Cardiac muscle cell (in vitro differentiated cells and primary cell): ENCODE data around the gene DLG1. TPM values are rescaled to one million over a fixed set of nuclear protein-coding genes. Genes with fewer than 3 reads are reported as not detected.

Experiments used
- DNase-seq, 2 donors: peaks; one replicate each; pipeline versions ENCODE4 v3.0.0 to v3.0.0-alpha.2; 2010 to 2017; ENCODE audit warnings: low read depth in 1 of 2, low spot score in 1 of 2
- H3K27ac ChIP-seq: fragments of 200-600 bp; sonication (generic); 2 replicates; pipeline ENCODE4 v1.5.1; 2016
- H3K27me3 ChIP-seq: fragments of 200-600 bp; sonication (generic); 2 replicates; pipeline ENCODE4 v1.6.0; 2016; ENCODE audit warnings: control low read depth
- H3K36me3 ChIP-seq: fragments of 200-600 bp; sonication (generic); 2 replicates; pipeline ENCODE4 v1.5.1; 2016; ENCODE audit warnings: control low read depth
- H3K4me1 ChIP-seq: fragments of 200-600 bp; sonication (generic); 2 replicates; pipeline ENCODE4 v1.8.1; 2017; ENCODE audit warnings: low read depth, mild to moderate bottlenecking, mixed run types
- H3K4me3 ChIP-seq: fragments of 200-600 bp; sonication (generic); 2 replicates; pipeline ENCODE4 v1.5.1; 2016; ENCODE audit warnings: mild to moderate bottlenecking
- H3K9me3 ChIP-seq: fragments of 200-600 bp; sonication (generic); 2 replicates; pipeline ENCODE4 v1.5.1; 2017; ENCODE audit warnings: low read depth, mild to moderate bottlenecking, control low read depth
- polyA plus RNA-seq: library from polyadenylated mRNA; unstranded; fragments of >200 nt; fragmentation: Nextera tagmentation; extraction: Ambion mirVana; gene quantifications from 2 replicates; pipeline ENCODE4 v1.2.1, GENCODE V29; 2016
- total RNA-seq: library from RNA; depleted of rRNA; stranded (reverse); fragments of >200 nt; gene quantifications from 2 replicates; pipeline ENCODE4 v1.2.3, GENCODE V29; 2016
- TF ChIP-seq, protein P1 (sequence below): IDR thresholded peaks from 2 replicates; pipeline ENCODE4 v1.5.1; 2012; ENCODE audit warnings: low read depth, mild to moderate bottlenecking, low read length

The DLG1 gene
- total and polyA plus RNA-seq, 2 experiments from 2014 or later: 42.8 to 61.4 TPM

DNA sequence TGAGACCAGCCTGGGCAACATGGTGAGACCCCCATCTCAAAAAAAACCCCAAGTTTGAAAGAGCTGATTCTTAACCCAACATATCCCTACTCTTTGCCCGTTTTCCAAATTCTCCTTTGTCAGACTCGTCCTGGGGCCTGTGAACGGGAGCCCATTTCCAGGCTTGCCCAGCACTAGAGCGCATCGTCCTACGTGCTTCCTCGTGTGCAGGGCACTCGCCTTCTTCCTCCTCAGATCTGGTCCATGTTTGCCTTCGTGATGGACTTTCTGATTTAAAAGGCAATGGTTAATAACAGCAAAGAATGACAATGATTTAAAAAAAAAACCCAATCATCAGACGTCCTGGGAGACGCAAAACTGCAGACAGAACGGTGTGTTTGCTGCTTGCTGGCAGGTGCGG is 278.9 kb downstream of the DLG1 start:
- DNase-seq: no peak
- H3K36me3 ChIP-seq: no peaks in the 10 kb centered on the region
- TF ChIP-seq, protein P1, sequence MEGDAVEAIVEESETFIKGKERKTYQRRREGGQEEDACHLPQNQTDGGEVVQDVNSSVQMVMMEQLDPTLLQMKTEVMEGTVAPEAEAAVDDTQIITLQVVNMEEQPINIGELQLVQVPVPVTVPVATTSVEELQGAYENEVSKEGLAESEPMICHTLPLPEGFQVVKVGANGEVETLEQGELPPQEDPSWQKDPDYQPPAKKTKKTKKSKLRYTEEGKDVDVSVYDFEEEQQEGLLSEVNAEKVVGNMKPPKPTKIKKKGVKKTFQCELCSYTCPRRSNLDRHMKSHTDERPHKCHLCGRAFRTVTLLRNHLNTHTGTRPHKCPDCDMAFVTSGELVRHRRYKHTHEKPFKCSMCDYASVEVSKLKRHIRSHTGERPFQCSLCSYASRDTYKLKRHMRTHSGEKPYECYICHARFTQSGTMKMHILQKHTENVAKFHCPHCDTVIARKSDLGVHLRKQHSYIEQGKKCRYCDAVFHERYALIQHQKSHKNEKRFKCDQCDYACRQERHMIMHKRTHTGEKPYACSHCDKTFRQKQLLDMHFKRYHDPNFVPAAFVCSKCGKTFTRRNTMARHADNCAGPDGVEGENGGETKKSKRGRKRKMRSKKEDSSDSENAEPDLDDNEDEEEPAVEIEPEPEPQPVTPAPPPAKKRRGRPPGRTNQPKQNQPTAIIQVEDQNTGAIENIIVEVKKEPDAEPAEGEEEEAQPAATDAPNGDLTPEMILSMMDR: no peak
- H3K27me3 ChIP-seq: no peaks in the 10 kb centered on the region
- no peak overlapping the region for H3K4me3 ChIP-seq
- peaks cover 14% of the 10 kb centered on the region for H3K4me1 ChIP-seq
- no peaks in the 10 kb centered on the region for H3K9me3 ChIP-seq
- no peak overlapping the region for H3K27ac ChIP-seq

DNA sequence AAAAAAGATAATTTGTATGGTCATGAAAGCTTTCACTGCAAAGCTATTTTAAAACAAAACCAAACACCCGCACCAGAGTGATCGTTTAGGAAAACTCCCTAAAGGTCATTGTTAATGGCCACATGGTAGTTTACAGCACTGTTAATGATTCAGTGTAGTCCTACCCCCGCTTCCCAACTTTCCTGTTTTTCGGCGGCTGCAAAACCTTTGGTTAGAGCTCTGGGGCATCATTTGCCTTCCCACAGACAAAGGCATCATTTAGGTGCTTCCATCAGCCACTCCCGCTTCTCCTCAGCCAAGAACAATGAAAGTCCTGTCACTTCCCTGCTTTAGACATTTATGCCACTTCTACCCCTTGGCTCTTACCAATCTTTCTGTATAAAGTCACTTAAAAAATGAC is 279.4 kb downstream of the DLG1 start:
- TF ChIP-seq, protein P1: no peak
- H3K4me3 ChIP-seq: no peak overlapping the region
- no peak overlapping the region for H3K27ac ChIP-seq
- no peaks in the 10 kb centered on the region for H3K27me3 ChIP-seq
- H3K4me1 ChIP-seq: peaks cover 14% of the 10 kb centered on the region
- H3K9me3 ChIP-seq: no peaks in the 10 kb centered on the region
- no peak for DNase-seq
- H3K36me3 ChIP-seq: no peaks in the 10 kb centered on the region

DNA sequence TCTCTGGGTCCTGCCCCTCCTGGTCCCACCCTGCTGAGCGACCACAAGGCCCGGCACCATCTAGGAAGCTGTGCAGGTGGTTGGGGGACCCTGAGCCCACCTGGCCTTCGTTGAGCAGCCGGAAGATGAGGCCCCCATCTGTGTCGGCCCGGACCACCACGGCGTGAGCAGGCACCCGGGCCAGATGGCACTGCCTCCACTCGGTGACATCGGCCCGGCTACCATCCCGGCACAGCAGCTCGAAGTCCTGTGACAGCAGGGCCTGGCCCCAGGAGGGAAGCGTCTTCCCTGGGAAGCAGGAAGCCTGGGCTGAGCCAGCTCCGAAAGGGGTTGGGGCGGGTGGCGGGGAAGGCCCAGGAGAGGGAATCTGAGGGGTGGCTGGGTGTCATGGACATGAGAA is 281.4 kb downstream of the DLG1 start:
- H3K36me3 ChIP-seq: no peaks in the 10 kb centered on the region
- no peak for DNase-seq
- H3K4me3 ChIP-seq: no peak overlapping the region
- no peaks in the 10 kb centered on the region for H3K27me3 ChIP-seq
- H3K4me1 ChIP-seq: peaks cover 3% of the 10 kb centered on the region
- TF ChIP-seq, protein P1: no peak
- no peak overlapping the region for H3K27ac ChIP-seq
- no peaks in the 10 kb centered on the region for H3K9me3 ChIP-seq

DNA sequence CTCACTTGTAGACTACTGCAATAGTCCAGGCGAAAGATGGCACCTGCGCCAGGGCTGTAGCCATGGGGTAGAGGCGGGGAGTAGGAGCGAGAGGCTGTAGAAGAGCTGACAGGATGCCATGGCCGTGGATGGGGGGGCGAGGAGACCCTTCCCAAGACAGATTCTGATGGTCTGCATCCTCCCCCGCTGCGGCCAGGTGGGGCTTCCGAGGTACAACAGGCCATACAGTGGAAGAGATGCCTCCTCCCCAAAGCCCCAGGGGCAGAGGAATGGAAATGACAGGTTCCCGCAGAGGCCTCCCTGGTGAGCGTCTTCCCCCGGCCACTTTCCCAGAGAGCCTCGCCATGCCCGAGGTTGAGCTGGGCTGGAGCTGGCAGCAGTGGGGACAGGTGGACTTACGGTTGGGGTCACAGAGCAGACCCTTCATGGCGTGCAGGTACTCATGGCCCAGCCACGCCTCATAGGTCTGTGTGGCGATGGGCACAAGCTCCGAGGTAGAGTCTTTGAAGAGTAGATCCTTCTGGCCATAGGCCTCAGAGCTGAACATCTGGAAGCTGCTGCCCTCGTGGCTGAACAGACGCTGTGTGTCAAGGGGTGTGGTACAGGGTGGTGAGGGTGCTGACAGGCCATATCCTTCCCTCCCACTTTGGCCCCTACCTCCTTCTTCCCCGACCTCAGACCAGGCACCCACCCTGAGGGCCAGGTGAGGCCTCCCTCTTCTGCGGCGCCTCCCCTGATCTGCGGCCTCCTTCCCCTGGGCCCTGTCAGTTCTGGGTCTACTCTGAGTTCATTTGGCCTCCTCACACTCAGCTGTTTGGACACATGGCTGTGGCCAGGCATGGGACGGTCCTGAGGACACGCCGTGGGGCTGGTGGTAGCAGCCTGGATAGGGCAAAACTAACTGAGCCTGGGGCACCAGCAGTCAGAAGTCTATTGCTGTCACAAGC is 282.3 kb downstream of the DLG1 start:
- Histone ChIP-seq H3K27ac (no peak overlapping the region), H3K27me3 (no peaks in the 10 kb centered on the region), H3K9me3 (no peaks in the 10 kb centered on the region), H3K4me1 (peaks cover 3% of the 10 kb centered on the region), H3K4me3 (no peak overlapping the region), H3K36me3 (no peaks in the 10 kb centered on the region)
- DNase-seq: no peak
- TF ChIP-seq, protein P1: no peak

DNA sequence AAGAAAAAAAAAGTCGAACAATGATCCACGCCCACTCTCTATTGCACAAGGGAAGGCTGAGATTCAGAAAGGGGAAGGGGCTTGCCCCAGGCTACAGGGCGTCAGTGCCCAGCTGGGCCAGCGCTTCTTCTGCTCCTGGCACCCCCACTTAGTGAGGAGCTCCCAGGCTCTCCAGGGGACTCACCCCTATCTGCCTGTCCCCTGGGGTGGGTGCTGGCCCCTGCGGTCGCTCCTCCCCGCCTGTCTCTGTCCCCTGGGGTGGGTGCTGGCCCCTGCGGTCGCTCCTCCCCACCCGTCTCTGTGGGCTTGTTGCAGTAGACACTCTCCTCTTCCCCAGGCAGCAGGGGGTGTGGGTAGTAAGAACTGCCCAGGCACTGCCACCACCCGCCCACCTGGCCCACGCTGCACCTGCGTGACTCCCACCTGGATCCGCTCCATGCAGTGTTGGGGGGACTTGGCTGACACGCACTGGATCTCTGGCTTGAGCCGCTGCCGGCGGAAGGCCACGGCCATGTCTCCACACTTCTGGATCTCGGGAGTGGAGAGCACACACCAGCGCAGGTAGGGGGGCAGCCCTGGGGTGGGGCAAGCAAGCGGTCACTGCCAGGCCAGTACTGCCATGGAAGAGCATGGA is 283.4 kb downstream of the DLG1 start:
- H3K4me1 ChIP-seq: peaks cover 6% of the 10 kb centered on the region
- TF ChIP-seq, protein P1: no peak
- no peaks in the 10 kb centered on the region for H3K9me3 ChIP-seq
- H3K4me3 ChIP-seq: no peak overlapping the region
- H3K27me3 ChIP-seq: no peaks in the 10 kb centered on the region
- H3K36me3 ChIP-seq: no peaks in the 10 kb centered on the region
- H3K27ac ChIP-seq: no peak overlapping the region
- no peak for DNase-seq
